Stimulated activated effector memory CD8-positive, alpha-beta T cell treated with anti-CD3 and anti-CD28 coated beads, Interleukin-12 subunit alpha, Interleukin-12 subunit beta, amount 100 ng/mL, for 72 hours (primary cell): ENCODE data around the gene MAGEA4.

Experiments used
- ATAC-seq: fragments of 150-1000 bp; cut with Tn5 transposase; 2 replicates; pipeline ENCODE4 v1.10.0; 2021
- DNase-seq, 2 donors: peaks; one replicate each; pipeline ENCODE4 v3.0.0; 2021 to 2022; ENCODE audit warnings: low spot score in 2 of 2
- H3K27ac Mint-ChIP-seq: one replicate; pipeline ENCODE4 v1.8.0; 2022; ENCODE audit warnings: mild to moderate bottlenecking, mixed read lengths
- H3K36me3 Mint-ChIP-seq: one replicate; pipeline ENCODE4 v1.8.0; 2022; ENCODE audit warnings: mild to moderate bottlenecking, mixed read lengths
- H3K4me1 Mint-ChIP-seq: one replicate; pipeline ENCODE4 v1.8.0; 2022; ENCODE audit warnings: mixed read lengths
- H3K4me3 Mint-ChIP-seq: one replicate; pipeline ENCODE4 v1.8.0; 2022; ENCODE audit warnings: mild to moderate bottlenecking, mixed read lengths
- H3K9me3 Mint-ChIP-seq: one replicate; pipeline ENCODE4 v1.8.0; 2022; ENCODE audit warnings: mixed read lengths

Gene MAGEA4

GRCh38 chrX:151912780-151913179 is at the start of gene MAGEA4:
TSS of gene MAGEA4 (plus strand) at chrX:151912889. CDS start at chrX:151923665, 10,776 bp downstream.
- ATAC-seq (no peak), DNase-seq (no peak)
- Mint-ChIP-seq H3K9me3 (no peaks in the 10 kb centered on the region), H3K27ac (no peak within 1 kb of the TSS), H3K36me3 (no peaks in the 10 kb centered on the region), H3K4me3 (no peak within 1 kb of the TSS), H3K4me1 (no peaks in the 10 kb centered on the region)

GRCh38 chrX:151870602-151871001 is 42.1 kb upstream of the MAGEA4 start:
- Mint-ChIP-seq H3K9me3 (peaks cover 9% of the 10 kb centered on the region), H3K27ac (no peak overlapping the region), H3K36me3 (no peaks in the 10 kb centered on the region), H3K4me3 (no peak overlapping the region), H3K4me1 (no peaks in the 10 kb centered on the region)
- no peak for ATAC-seq
- DNase-seq = no peak

GRCh38 chrX:151871244-151871643 is 41.4 kb upstream of the MAGEA4 start:
- Mint-ChIP-seq H3K36me3 (no peaks in the 10 kb centered on the region), H3K4me1 (no peaks in the 10 kb centered on the region)
- ATAC-seq = no peak

GRCh38 chrX:151873096-151873495 is 39.6 kb upstream of the MAGEA4 start:
- peaks cover 6% of the 10 kb centered on the region for H3K9me3 Mint-ChIP-seq
- H3K4me1 Mint-ChIP-seq = no peaks in the 10 kb centered on the region
- H3K4me3 Mint-ChIP-seq = no peak overlapping the region
- no peak overlapping the region for H3K27ac Mint-ChIP-seq
- DNase-seq (no peak), ATAC-seq (no peak)
- H3K36me3 Mint-ChIP-seq = no peaks in the 10 kb centered on the region

More at GRCh38 chrX:151871244-151871643, 41.4 kb upstream of the MAGEA4 start:
- H3K9me3 Mint-ChIP-seq = peaks cover 12% of the 10 kb centered on the region
- H3K4me3 Mint-ChIP-seq = no peak overlapping the region
- DNase-seq = no peak
- H3K27ac Mint-ChIP-seq = no peak overlapping the region

- no peak for ATAC-seq
- no peak overlapping the region for H3K27ac Mint-ChIP-seq
- no peaks in the 10 kb centered on the region for H3K36me3 Mint-ChIP-seq
- no peak for DNase-seq
- no peak overlapping the region for H3K4me3 Mint-ChIP-seq
- no peaks in the 10 kb centered on the region for H3K4me1 Mint-ChIP-seq
- peaks cover 6% of the 10 kb centered on the region for H3K9me3 Mint-ChIP-seq
Measured at GRCh38 chrX:151875270-151876026, 37.2 kb upstream of the MAGEA4 start.

- H3K36me3 Mint-ChIP-seq = no peaks in the 10 kb centered on the region
- ATAC-seq (no peak), DNase-seq (no peak)
- H3K27ac Mint-ChIP-seq = no peak overlapping the region
- H3K4me3 Mint-ChIP-seq = no peak overlapping the region
- peaks cover 3% of the 10 kb centered on the region for H3K9me3 Mint-ChIP-seq
- no peaks in the 10 kb centered on the region for H3K4me1 Mint-ChIP-seq
Measured at GRCh38 chrX:151878574-151878973, 34.1 kb upstream of the MAGEA4 start.

- Mint-ChIP-seq H3K9me3 (peaks cover 3% of the 10 kb centered on the region), H3K4me1 (no peaks in the 10 kb centered on the region), H3K36me3 (no peaks in the 10 kb centered on the region), H3K4me3 (no peak overlapping the region), H3K27ac (no peak overlapping the region)
- no peak for DNase-seq
- ATAC-seq = no peak
Measured at GRCh38 chrX:151879856-151880255, 32.8 kb upstream of the MAGEA4 start.

GRCh38 chrX:151880895-151881294 is 31.8 kb upstream of the MAGEA4 start:
- Mint-ChIP-seq H3K36me3 (no peaks in the 10 kb centered on the region), H3K4me3 (no peak overlapping the region), H3K9me3 (peaks cover 2% of the 10 kb centered on the region), H3K4me1 (no peaks in the 10 kb centered on the region), H3K27ac (no peak overlapping the region)
- no peak for ATAC-seq
- DNase-seq = no peak

GRCh38 chrX:151889421-151889820 is 23.3 kb upstream of the MAGEA4 start:
- Mint-ChIP-seq H3K36me3 (no peaks in the 10 kb centered on the region), H3K27ac (no peak overlapping the region), H3K4me3 (no peak overlapping the region), H3K4me1 (no peaks in the 10 kb centered on the region), H3K9me3 (no peaks in the 10 kb centered on the region)
- ATAC-seq (no peak), DNase-seq (no peak)

- no peaks in the 10 kb centered on the region for H3K9me3 Mint-ChIP-seq
- no peak for DNase-seq
- H3K4me1 Mint-ChIP-seq = no peaks in the 10 kb centered on the region
- ATAC-seq = no peak
- H3K27ac Mint-ChIP-seq = no peak overlapping the region
- no peaks in the 10 kb centered on the region for H3K36me3 Mint-ChIP-seq
- no peak overlapping the region for H3K4me3 Mint-ChIP-seq
Measured at GRCh38 chrX:151896734-151897474, 15.8 kb upstream of the MAGEA4 start.

GRCh38 chrX:151899622-151900021 is 13.1 kb upstream of the MAGEA4 start:
- DNase-seq (no peak), ATAC-seq (no peak)
- Mint-ChIP-seq H3K9me3 (no peaks in the 10 kb centered on the region), H3K4me1 (no peaks in the 10 kb centered on the region), H3K4me3 (no peak overlapping the region), H3K36me3 (no peaks in the 10 kb centered on the region), H3K27ac (no peak overlapping the region)

GRCh38 chrX:151901826-151902225 is 10.9 kb upstream of the MAGEA4 start:
- Mint-ChIP-seq H3K27ac (no peak overlapping the region), H3K4me3 (no peak overlapping the region), H3K36me3 (no peaks in the 10 kb centered on the region), H3K9me3 (no peaks in the 10 kb centered on the region), H3K4me1 (no peaks in the 10 kb centered on the region)
- no peak for DNase-seq
- ATAC-seq = no peak

- no peak overlapping the region for H3K4me3 Mint-ChIP-seq
- DNase-seq = no peak
- ATAC-seq = no peak
- no peak overlapping the region for H3K27ac Mint-ChIP-seq
- H3K9me3 Mint-ChIP-seq = no peaks in the 10 kb centered on the region
- no peaks in the 10 kb centered on the region for H3K36me3 Mint-ChIP-seq
- no peaks in the 10 kb centered on the region for H3K4me1 Mint-ChIP-seq
Measured at GRCh38 chrX:151902813-151903591, 9.7 kb upstream of the MAGEA4 start.

GRCh38 chrX:151904989-151905388 is 7.7 kb upstream of the MAGEA4 start:
- Mint-ChIP-seq H3K9me3 (no peaks in the 10 kb centered on the region), H3K36me3 (no peaks in the 10 kb centered on the region), H3K4me3 (no peak overlapping the region), H3K4me1 (no peaks in the 10 kb centered on the region), H3K27ac (no peak overlapping the region)
- ATAC-seq = no peak
- DNase-seq = no peak

GRCh38 chrX:151912221-151912620 is 468 bp upstream of the MAGEA4 start:
- no peaks in the 10 kb centered on the region for H3K36me3 Mint-ChIP-seq
- ATAC-seq (no peak), DNase-seq (no peak)
- H3K9me3 Mint-ChIP-seq = no peaks in the 10 kb centered on the region
- H3K27ac Mint-ChIP-seq = no peak overlapping the region
- no peak overlapping the region for H3K4me3 Mint-ChIP-seq
- no peaks in the 10 kb centered on the region for H3K4me1 Mint-ChIP-seq
